Loucy (cell line): ENCODE measurements around the gene B3GAT3.

Experiments
- H2AFZ ChIP-seq: fragments of 200-600 bp; sonication (generic); 2 replicates; pipeline ENCODE4 v1.6.0; 2016; ENCODE audit warnings: antibody characterized with exemption, mild to moderate bottlenecking, low read length, moderate library complexity
- H3F3A ChIP-seq: fragments of 200-600 bp; 2 replicates; pipeline ENCODE4 v1.6.0; 2016; ENCODE audit warnings: antibody characterized with exemption, low read depth, mild to moderate bottlenecking
- H3K27me3 ChIP-seq: fragments of 200-600 bp; sonication (generic); 2 replicates; pipeline ENCODE4 v1.6.1; 2014; ENCODE audit warnings: low read length, mild to moderate bottlenecking; ENCODE audit not compliant: insufficient read depth, poor library complexity, severe bottlenecking
- H3K36me3 ChIP-seq: fragments of 200-600 bp; sonication (generic); 2 replicates; pipeline ENCODE4 v1.6.1; 2016; ENCODE audit warnings: low read length; ENCODE audit not compliant: insufficient read depth
- H3K4me1 ChIP-seq: fragments of 200-600 bp; sonication (generic); 2 replicates; pipeline ENCODE4 v1.5.1; 2014; ENCODE audit warnings: low read length, mild to moderate bottlenecking; ENCODE audit not compliant: insufficient read depth, poor library complexity, severe bottlenecking
- H3K4me2 ChIP-seq: fragments of 200-600 bp; sonication (generic); 2 replicates; pipeline ENCODE4 v1.6.0; 2014; ENCODE audit warnings: antibody characterized with exemption, low read length, low read depth, mild to moderate bottlenecking; ENCODE audit not compliant: poor library complexity, severe bottlenecking
- H3K4me3 ChIP-seq: fragments of 200-600 bp; sonication (generic); 2 replicates; pipeline ENCODE4 v1.5.1; 2014; ENCODE audit warnings: low read length, mild to moderate bottlenecking, mixed read lengths; ENCODE audit not compliant: poor library complexity, severe bottlenecking
- H3K79me2 ChIP-seq: fragments of 200-600 bp; sonication (generic); 2 replicates; pipeline ENCODE4 v1.6.1; 2014; ENCODE audit warnings: low read length; ENCODE audit not compliant: insufficient read depth
- H3K9ac ChIP-seq: fragments of 200-600 bp; sonication (generic); 2 replicates; pipeline ENCODE4 v1.6.0; 2014; ENCODE audit warnings: mild to moderate bottlenecking, low read depth, low read length, moderate library complexity; ENCODE audit not compliant: poor library complexity, severe bottlenecking
- H3K9me2 ChIP-seq: fragments of 200-600 bp; sonication (generic); replicated peaks from 2 replicates; pipeline ENCODE4 v1.6.1; 2016; ENCODE audit warnings: low read depth, low read length, mixed read lengths
- H3K9me3 ChIP-seq: fragments of 200-600 bp; sonication (generic); 2 replicates; pipeline ENCODE4 v1.6.1; 2014; ENCODE audit warnings: mild to moderate bottlenecking, antibody characterized with exemption, low read length, low read depth; ENCODE audit not compliant: insufficient read depth
- H4K20me1 ChIP-seq: fragments of 200-600 bp; sonication (generic); 2 replicates; pipeline ENCODE4 v1.6.0; 2014; ENCODE audit warnings: antibody characterized with exemption, low read length, mild to moderate bottlenecking; ENCODE audit not compliant: insufficient read depth, poor library complexity, severe bottlenecking
- CTCF ChIP-seq: fragments of 200-600 bp; sonication (generic); conservative IDR thresholded peaks from 2 replicates; pipeline ENCODE4 v1.5.1; 2014; ENCODE audit warnings: mild to moderate bottlenecking, antibody characterized with exemption, low read length
- EZH2phosphoT487 ChIP-seq: fragments of 200-600 bp; IDR thresholded peaks from 2 replicates; pipeline ENCODE4 v1.6.1; 2018; ENCODE audit warnings: antibody characterized with exemption, mild to moderate bottlenecking, moderate library complexity, borderline replicate concordance

The B3GAT3 gene

DNA sequence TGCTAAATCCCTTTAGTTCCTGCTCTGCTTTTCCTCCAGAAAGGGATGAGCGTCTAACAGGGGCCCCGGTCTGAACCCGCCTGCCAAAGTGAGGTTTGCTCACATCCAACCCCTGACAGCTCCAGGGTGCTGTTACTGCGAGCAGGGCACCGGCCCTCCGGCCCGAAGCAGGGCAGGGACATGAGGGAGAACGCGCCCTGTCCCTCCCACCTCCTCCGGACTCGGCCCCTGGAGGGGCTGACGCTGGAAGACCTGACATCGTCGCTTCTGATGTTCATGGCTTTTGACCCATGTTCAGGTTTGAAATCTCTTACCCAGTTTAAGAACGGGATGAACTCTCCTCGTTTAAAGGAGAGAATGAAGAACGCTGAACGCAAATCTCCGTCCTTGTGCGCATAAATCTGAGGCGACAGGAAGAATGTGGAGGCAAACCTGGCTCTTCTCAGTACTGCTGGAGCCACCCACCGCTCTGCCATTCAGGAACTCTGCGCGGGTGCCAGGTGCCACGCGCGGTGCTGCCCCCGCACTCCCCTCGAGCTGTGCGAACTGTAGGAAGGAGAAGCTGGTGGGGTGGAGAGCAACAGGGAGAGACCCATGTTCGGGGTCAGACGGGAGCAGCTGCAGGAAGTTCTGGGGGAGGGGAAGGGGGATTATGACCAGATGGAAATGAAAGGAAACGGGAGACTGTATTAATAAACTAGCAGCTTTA lies 47.3 kb downstream of the B3GAT3 start:
- Histone ChIP-seq H3K9me2 (no peaks in the 10 kb centered on the region), H3K4me3 (peak overlapping the region; percentile 100), H3K36me3 (peaks cover 52% of the 10 kb centered on the region; the same call in 1 of the 2 replicates), H3K9ac (peak overlapping the region; percentile 90), H3F3A (no peaks in the 10 kb centered on the region), H3K4me1 (peaks cover 41% of the 10 kb centered on the region), H2AFZ (peak overlapping the region; percentile 94), H3K4me2 (peak overlapping the region; percentile 93), H3K9me3 (no peaks in the 10 kb centered on the region), H3K27me3 (peaks cover 7% of the 10 kb centered on the region), H3K79me2 (peaks cover 54% of the 10 kb centered on the region), H4K20me1 (peaks cover 38% of the 10 kb centered on the region)
- TF ChIP-seq CTCF = no peak
- TF ChIP-seq EZH2phosphoT487 = no peak

DNA sequence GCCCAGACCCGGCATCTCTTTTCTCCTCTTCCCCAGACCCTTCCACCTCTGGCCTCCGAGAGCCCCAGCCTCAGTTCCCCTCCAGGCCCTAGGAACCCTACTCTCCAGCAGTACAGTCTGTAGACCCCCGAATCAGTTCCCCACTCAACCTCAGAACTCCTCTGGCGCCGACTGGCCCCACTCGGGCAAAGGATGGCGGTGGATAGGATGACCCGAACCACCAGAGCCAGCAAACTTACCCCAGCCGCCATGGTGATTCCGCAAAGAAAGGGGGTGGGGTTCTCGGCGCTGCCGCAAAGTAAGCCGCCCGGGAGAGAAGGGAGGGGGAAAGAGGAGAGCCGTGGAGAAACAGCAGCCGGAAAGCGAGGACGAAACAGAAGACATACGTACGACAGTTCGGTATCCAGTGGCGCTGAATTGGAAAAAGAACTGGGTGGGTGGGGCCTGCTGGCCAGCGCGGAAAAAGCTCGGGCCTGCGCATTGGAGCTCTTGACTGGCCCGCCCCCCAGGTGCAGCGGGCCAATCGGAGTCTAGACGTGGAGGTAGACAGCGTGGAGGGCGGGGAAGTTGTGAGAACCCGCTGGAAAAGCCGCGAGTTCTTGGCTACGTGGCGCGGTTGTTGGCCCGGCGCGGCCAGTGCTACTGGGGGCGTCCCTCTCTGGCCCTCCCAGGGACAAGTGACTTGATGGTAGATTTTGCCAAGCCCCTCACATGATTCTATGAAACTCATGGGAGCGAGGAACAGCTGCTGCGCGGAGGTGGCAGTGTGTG lies 48.0 kb downstream of the B3GAT3 start, which contains the start of gene EEF1G:
Gene EEF1G (minus strand): TSS at position 300 of the 771 bp plus-strand sequence. CDS start 49 bp downstream, at position 251.
- Histone ChIP-seq H3K4me1 (peaks cover 45% of the 10 kb centered on the region), H3K79me2 (peaks cover 61% of the 10 kb centered on the region), H3F3A (no peaks in the 10 kb centered on the region)

More for the DNA sequence above, 48.0 kb downstream of the B3GAT3 start, which contains the start of gene EEF1G:
- Histone ChIP-seq H3K27me3 (peaks cover 7% of the 10 kb centered on the region), H3K9me2 (no peaks in the 10 kb centered on the region), H2AFZ (peak within 1 kb of the TSS; percentile 94), H3K4me2 (peak within 1 kb of the TSS; percentile 93), H3K9ac (peak within 1 kb of the TSS; percentile 92), H3K9me3 (no peaks in the 10 kb centered on the region), H4K20me1 (peaks cover 45% of the 10 kb centered on the region), H3K36me3 (peaks cover 54% of the 10 kb centered on the region; the same call in 1 of the 2 replicates), H3K4me3 (peak within 1 kb of the TSS; percentile 100)
- TF ChIP-seq EZH2phosphoT487 = no peak
- no peak for TF ChIP-seq CTCF
